GM21737 (cell line): Measurements from ENCODE around the gene TPM1.

Experiments
- ATAC-seq: cut with Tn5 transposase; IDR thresholded peaks from one replicate; pipeline ENCODE4 v1.9.1; 2021; ENCODE audit warnings: mild to moderate bottlenecking, moderate library complexity; ENCODE audit not compliant: unreplicated experiment

Gene TPM1

GRCh38 chr15:63052961-63053698, 10.6 kb downstream of the TPM1 start:
- ATAC-seq: no peak

- no peak for ATAC-seq
Observed at GRCh38 chr15:63054281-63054683, 11.7 kb downstream of the TPM1 start.

GRCh38 chr15:63054985-63055384, 12.4 kb downstream of the TPM1 start:
- no peak for ATAC-seq

- ATAC-seq: no peak
Observed at GRCh38 chr15:63056829-63057228, 14.3 kb downstream of the TPM1 start.

DNA sequence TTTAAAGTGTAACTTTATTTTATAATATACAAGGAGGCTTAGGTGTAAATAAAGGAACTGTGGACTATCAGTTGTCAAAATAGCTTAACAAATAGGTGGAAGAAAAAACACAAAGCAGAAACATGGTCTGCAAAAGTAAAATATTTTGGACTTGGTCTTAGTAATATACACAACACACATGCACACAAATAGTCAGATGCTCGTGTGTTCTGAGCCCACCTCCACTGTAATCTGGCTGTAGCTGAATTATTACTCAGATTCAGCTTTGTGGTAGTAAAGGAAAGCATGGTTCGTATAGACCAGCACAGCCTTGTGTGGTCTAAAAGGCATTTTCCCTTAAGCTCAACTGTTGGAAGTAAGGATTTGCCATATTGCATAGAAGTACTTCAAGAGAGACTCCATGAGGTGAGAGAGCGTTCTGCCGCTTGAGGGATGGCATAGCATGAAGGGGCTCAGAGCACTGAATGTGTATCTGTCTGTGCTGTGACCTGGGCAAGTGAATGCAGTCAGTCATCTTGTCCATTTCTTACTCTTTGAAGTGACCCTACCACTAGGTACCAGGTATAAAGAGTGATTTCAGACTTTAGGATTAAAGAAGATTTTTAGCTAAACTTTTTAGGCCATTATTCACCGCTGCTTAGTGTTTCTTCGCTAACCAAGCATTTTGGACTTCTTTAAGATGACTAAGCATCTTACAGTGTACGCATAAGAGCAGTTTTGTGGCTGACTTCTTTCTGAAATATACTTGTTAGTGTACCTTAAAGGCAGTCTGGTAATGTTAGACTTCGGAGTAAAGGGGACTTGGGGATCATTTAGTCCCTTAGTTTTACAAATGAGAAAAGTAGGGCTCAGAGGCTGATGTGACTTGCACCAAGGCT, 15.2 kb downstream of the TPM1 start:
- ATAC-seq: no peak

DNA sequence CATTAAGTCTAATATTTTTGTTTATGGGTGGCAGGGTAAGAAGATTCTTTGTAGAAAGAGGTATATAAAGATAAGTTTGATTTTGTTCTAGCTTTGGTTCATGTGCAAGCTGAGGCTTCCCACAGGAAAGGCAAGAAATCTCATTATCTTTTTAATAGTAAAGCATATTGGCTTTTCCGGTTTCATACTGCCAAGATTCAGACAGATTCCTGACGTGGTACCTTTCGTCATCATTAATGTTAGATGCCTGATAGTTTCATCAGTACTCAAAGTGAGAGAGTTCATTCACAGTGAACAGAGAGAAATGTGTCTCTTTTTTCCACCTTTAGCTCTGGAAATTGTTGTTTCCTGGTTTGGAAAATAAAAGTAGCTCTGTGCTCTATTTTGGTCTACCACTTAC, 16.5 kb downstream of the TPM1 start:
- ATAC-seq: no peak

DNA sequence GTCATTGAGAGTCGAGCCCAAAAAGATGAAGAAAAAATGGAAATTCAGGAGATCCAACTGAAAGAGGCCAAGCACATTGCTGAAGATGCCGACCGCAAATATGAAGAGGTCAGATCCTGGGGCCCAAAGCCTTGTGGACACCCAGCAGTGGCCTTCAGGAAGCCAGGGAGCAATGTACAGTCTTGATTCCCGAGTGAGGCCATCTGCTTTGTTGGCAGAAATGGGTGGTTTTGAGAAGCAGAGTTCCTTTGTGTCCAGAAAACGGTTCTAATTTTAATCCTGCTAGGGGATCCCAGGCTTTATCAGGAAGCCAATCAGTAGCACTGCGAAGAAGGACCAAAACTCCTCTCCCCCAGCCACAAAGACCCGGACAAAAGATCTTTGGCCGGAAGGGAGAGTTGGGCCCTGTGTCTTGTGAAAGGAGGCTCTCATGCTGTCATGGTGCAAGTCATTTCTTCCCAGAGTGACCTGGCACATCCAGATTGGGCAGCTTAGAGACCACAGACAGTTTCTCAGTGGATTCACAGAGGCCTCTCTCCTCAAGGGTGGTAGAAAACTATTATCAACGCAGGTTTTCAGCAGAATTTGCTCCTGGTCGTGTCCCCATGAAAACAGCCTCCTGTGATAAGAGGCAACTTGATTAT, 17.1 kb downstream of the TPM1 start:
- no peak for ATAC-seq

DNA sequence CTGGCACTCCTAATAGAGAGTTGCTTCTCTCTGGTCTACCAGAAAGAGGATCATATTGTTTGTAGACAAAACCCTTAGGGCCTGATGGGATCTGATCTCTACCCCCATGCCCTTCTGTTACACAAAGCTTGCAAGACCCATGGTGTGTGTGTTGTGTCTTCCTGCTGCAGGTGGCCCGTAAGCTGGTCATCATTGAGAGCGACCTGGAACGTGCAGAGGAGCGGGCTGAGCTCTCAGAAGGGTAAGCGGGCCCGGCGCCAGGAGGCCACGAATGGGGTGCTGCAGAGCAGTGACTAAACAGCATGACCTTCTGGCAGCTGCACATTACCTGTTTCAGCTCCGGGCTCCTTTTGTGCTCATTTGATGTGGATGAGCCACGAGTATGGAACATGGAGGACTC, 18.2 kb downstream of the TPM1 start:
- ATAC-seq: no peak

DNA sequence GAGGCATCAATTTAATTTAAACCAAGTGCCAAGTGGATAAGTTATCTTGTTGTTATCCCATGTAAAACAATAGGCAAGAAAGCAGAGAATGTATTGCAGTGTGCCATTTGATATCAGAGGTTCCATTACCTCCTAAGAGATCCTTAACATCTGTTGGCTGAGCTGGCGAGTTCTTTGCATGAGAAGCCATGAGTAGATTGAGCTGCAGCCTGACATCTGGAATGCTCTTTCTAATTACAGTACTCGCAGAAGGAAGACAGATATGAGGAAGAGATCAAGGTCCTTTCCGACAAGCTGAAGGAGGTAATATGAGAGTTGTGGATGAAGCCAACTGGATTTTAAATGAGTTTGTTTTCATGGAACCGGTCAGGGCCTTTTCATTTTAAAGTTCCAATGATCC, 19.4 kb downstream of the TPM1 start:
- ATAC-seq: no peak

- no peak for ATAC-seq
Observed at GRCh38 chr15:63063164-63063756, 20.7 kb downstream of the TPM1 start.

- no peak for ATAC-seq
Observed at GRCh38 chr15:63063877-63064409, 21.4 kb downstream of the TPM1 start.

GRCh38 chr15:63065262-63066221, 23.0 kb downstream of the TPM1 start:
- no peak for ATAC-seq

- ATAC-seq: no peak
Observed at GRCh38 chr15:63066272-63066671, 23.7 kb downstream of the TPM1 start.

DNA sequence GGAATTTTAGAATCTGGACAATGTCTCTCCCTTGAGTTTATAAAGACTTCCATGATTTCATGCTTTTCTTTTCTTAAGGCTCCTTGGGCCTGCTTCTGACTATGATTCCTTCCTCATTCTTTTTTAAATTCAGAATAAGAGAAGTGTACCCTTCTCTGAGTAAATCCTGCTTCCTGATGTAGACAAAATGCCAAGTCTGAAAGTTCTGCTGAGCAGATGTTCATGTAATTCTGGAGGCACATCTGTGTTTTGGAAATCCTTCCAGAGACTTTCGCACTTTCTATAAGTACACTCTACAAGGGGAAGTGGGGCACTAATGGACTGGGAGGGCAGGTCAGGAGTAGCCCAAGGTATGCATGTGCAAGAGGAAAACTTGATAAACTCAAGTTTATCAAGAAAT, 24.8 kb downstream of the TPM1 start:
- no peak for ATAC-seq

GRCh38 chr15:63067976-63068743, 25.6 kb downstream of the TPM1 start:
- no peak for ATAC-seq

GRCh38 chr15:63069616-63070090, 27.1 kb downstream of the TPM1 start:
- ATAC-seq: no peak

DNA sequence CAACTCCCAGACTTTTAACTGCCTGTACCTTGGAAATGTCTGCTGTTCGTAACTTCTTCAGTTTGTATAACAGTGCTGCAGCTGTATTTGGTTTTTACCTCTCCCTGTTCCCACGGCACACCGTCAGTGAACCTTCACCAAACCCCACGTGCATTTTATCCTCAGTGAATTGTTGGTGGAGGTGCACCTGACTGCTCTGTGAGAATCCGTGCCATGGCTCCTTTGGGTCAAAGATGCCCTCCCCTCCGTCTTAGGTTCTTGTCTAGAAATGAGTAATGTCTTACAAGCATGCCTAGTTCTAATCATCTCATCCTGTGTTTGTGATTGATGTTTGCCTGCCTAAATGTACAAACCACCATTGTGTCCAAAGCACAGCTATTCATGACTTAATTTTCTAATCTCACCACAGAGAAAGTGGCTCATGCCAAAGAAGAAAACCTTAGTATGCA, 28.2 kb downstream of the TPM1 start:
- no peak for ATAC-seq

DNA sequence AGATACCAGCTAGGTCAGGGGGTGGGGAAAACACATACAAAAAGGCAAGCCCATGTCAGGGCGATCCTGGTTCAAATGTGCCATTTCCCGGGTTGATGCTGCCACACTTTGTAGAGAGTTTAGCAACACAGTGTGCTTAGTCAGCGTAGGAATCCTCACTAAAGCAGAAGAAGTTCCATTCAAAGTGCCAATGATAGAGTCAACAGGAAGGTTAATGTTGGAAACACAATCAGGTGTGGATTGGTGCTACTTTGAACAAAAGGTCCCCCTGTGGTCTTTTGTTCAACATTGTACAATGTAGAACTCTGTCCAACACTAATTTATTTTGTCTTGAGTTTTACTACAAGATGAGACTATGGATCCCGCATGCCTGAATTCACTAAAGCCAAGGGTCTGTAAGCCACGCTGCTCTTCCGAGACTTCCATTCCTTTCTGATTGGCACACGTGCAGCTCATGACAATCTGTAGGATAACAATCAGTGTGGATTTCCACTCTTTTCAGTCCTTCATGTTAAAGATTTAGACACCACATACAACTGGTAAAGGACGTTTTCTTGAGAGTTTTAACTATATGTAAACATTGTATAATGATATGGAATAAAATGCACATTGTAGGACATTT, 28.9 kb downstream of the TPM1 start:
- ATAC-seq: no peak
